ENCODE measurements around the gene NOP53.
"Not testable (repeated sequence)": the region's sequence is repeated elsewhere in the genome, so short reads cannot be mapped to it uniquely, and the experiment has no call there.

The NOP53 gene

GRCh38 chr19:47769534-47769933 lies 24.2 kb downstream of the NOP53 start (continued):
- TF ChIP-seq ZNF223 (tag by site-specific recombination; IDR thresholded peaks at IDR 0.05), result no peak
- no peak for TF ChIP-seq ZNF354C (tag by site-specific recombination; IDR thresholded peaks at IDR 0.05; ENCODE audit: borderline replicate concordance, low read depth)
- TF ChIP-seq PRDM4 (tag by site-specific recombination; IDR thresholded peaks at IDR 0.05), result no peak
- TF ChIP-seq ZNF837 (tag by site-specific recombination; IDR thresholded peaks at IDR 0.05), result no peak
- TF ChIP-seq SP7 (tag by site-specific recombination; IDR thresholded peaks at IDR 0.05), result no peak
- no peak for TF ChIP-seq ZFP69B (tag by site-specific recombination; IDR thresholded peaks at IDR 0.05)
- no peak for TF ChIP-seq AEBP2 (tag by site-specific recombination; IDR thresholded peaks at IDR 0.05; ENCODE audit: borderline replicate concordance)
- TF ChIP-seq GFI1B (tag by site-specific recombination; IDR thresholded peaks at IDR 0.05), result no peak
- TF ChIP-seq ZNF624 (tag by site-specific recombination; IDR thresholded peaks at IDR 0.05), result no peak
- TF ChIP-seq ZNF341 (tag by site-specific recombination; IDR thresholded peaks at IDR 0.05; ENCODE audit: low read depth), result no peak
- no peak for TF ChIP-seq HIC1 (tag by site-specific recombination; IDR thresholded peaks at IDR 0.05)
- no peak for TF ChIP-seq ZNF473 (tag by site-specific recombination; IDR thresholded peaks at IDR 0.05)
- TF ChIP-seq ZNF560 (tag by site-specific recombination; IDR thresholded peaks at IDR 0.05; ENCODE audit: borderline replicate concordance), result no peak
- TF ChIP-seq SCRT2 (tag by site-specific recombination; IDR thresholded peaks at IDR 0.05), result no peak
- TF ChIP-seq ZNF311 (tag by site-specific recombination; IDR thresholded peaks at IDR 0.05; ENCODE audit: borderline replicate concordance), result 0 out of 2 replicates have a peak, but pooled peaks have one; percentile 24
- TF ChIP-seq ZNF133 (tag by site-specific recombination; IDR thresholded peaks at IDR 0.05), result no peak
- no peak for TF ChIP-seq ZNF146 (tag by site-specific recombination; IDR thresholded peaks at IDR 0.05)
- peak; percentile 100 for TF ChIP-seq ZNF366 (tag by site-specific recombination; conservative IDR thresholded peaks at IDR 0.05)
- TF ChIP-seq GLIS2 (tag by site-specific recombination; IDR thresholded peaks at IDR 0.05), result no peak
- TF ChIP-seq ZNF121 (tag by site-specific recombination; IDR thresholded peaks at IDR 0.05), result no peak
- no peak for TF ChIP-seq ZBTB8A (tag by site-specific recombination; IDR thresholded peaks at IDR 0.05)
- TF ChIP-seq REPIN1 (tag by site-specific recombination; IDR thresholded peaks at IDR 0.05; ENCODE audit: low read depth), result no peak
- no peak for TF ChIP-seq CTCF (tag by site-specific recombination; IDR thresholded peaks at IDR 0.05)
- no peak for TF ChIP-seq ZNF416 (tag by site-specific recombination; IDR thresholded peaks at IDR 0.05)

GRCh38 chr19:47771291-47771690 lies 25.9 kb downstream of the NOP53 start:
- CTCF ChIA-PET; H3K27ac ChIP-seq (ENCODE audit: extremely low read depth, low read depth, low read length); H3K4me3 ChIP-seq (ENCODE audit: low read depth, low read length); H3K9me3 ChIP-seq (ENCODE audit: control insufficient read depth, insufficient read depth, low read depth, low read length); H3K4me1 ChIP-seq (ENCODE audit: control insufficient read depth, insufficient read depth, low read length); H3K36me3 ChIP-seq (ENCODE audit: control insufficient read depth in 2 of 2, insufficient read depth in 1 of 2, low read length in 2 of 2): not testable (repeated sequence)
- POLR2A ChIA-PET, result interaction anchor here (0.6 kb wide), 1 partner anchor 28 kb away, joined by 4 read pairs; no protein-coding TSS in a partner anchor
